Activated CD4-positive, alpha-beta memory T cell treated with anti-CD3 and anti-CD28 coated beads for 36 hours (primary cell): ENCODE measurements around the gene PDGFRA. TPM values are rescaled to one million over a fixed set of nuclear protein-coding genes. Genes with fewer than 3 reads are reported as not detected.
A peak's percentile ranks its signal among the peaks of the same experiment; 100 is the strongest.

Source experiments
- CTCF ChIA-PET: fragments of 350-600 bp; sonication (Branson Sonifier 250); formaldehyde crosslinking; loops from one replicate; lab custom pipeline; 2021; ENCODE audit warnings: antibody characterized with exemption, inconsistent platforms; lab: Charles Lee
- POLR2A ChIA-PET: fragments of 350-600 bp; sonication (Branson Sonifier 250); formaldehyde crosslinking; loops from one replicate; lab custom pipeline; 2021; ENCODE audit warnings: antibody characterized with exemption; lab: Charles Lee
- DNase-seq: peaks from one replicate; pipeline ENCODE4 v3.0.0-alpha.2; 2020
- H3K27ac Mint-ChIP-seq: one replicate; pipeline ENCODE4 v1.8.0; 2021; ENCODE audit warnings: mixed read lengths
- H3K27me3 Mint-ChIP-seq: one replicate; pipeline ENCODE4 v1.8.0; 2021; ENCODE audit warnings: mixed read lengths
- H3K36me3 Mint-ChIP-seq: one replicate; pipeline ENCODE4 v1.8.0; 2021; ENCODE audit warnings: mixed read lengths
- H3K4me1 Mint-ChIP-seq: one replicate; pipeline ENCODE4 v1.8.0; 2021; ENCODE audit warnings: low read depth, mixed read lengths
- H3K4me3 Mint-ChIP-seq: one replicate; pipeline ENCODE4 v1.8.0; 2021; ENCODE audit warnings: mild to moderate bottlenecking, mixed read lengths
- H3K9me3 Mint-ChIP-seq: one replicate; pipeline ENCODE4 v1.8.0; 2021; ENCODE audit warnings: mixed read lengths
- intact Hi-C: fragments of 100-400 bp; cut with micrococcal nuclease; formaldehyde crosslinking; loops from one replicate; pipeline ENCODE4 v1.15.1; 2023
- total RNA-seq, 2 experiments: library from RNA; stranded (reverse); gene quantifications; one replicate each; pipeline ENCODE4 v1.2.3, GENCODE V29; 2021

PDGFRA gene
- total RNA-seq, 2 experiments from 2014 or later = not detected

DNA sequence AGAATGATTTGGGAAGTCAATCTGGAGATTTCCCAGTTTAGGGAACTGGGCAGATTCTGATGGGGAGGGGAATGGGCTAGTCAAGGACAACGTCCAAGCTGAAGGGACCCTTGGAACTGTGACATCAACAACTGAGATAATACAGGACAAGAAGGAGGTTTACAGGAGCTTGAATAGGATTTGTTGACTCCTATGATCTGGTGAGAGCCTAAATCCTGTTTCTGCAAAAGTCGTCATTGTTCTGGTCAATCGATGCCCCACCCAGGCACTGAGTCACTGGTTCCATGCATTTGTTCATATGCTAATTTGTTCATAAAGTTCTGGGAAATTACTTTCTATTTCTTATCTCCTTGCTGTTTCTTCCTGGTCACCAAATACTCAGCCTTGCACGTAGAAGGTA lies 15.3 kb upstream of the PDGFRA start:
- Mint-ChIP-seq H3K9me3 (no peaks in the 10 kb centered on the region), H3K27me3 (peaks cover 23% of the 10 kb centered on the region), H3K27ac (no peak overlapping the region), H3K36me3 (no peaks in the 10 kb centered on the region), H3K4me3 (no peak overlapping the region), H3K4me1 (peaks cover 6% of the 10 kb centered on the region)
- intact Hi-C loops = no loop called here
- DNase-seq = no peak
- POLR2A ChIA-PET = no interaction called here
- CTCF ChIA-PET = interaction anchor here (1.3 to 11.1 kb wide), 3 partner anchors 9 to 305 kb away, joined by 4 to 145 read pairs (median 7); no protein-coding TSS in a partner anchor

DNA sequence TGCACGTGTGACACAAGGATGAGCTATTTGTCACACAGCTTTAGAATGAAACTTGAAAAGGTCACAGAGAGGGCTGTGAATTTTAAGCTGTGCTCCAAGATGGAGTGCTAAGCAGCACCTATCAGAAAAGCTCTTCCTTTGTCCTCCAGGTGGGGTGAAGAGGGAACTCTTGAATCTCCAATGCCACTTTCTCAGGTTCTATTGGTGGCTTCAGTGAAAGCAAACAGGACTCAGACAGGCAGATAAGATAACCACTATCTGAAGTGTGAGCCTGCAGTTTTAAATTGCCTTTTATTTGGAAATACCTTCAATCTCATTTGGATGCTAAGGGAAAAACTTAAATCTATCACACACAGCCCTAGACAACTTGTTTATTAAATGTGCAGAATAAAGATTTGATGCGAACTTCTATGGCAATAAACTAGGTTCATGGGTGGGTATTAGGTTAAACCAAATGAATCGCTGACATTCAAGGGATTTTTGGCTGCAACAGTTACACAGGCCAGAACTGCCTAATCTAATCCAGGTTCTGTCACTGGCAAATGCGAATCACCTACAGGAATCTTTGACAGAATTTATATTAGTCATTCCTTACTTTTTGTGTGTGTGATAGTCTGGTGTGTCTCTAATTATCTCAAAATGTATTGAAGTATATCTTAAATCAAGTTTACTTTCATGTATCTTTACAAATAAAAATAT lies 13.6 kb upstream of the PDGFRA start:
- no peak overlapping the region for H3K4me3 Mint-ChIP-seq
- H3K27ac Mint-ChIP-seq = no peak overlapping the region
- H3K4me1 Mint-ChIP-seq = peaks cover 6% of the 10 kb centered on the region
- DNase-seq = no peak
- H3K27me3 Mint-ChIP-seq = peaks cover 30% of the 10 kb centered on the region
- no peaks in the 10 kb centered on the region for H3K9me3 Mint-ChIP-seq
- ChIA-PET CTCF (interaction anchor here (0.6 to 11.1 kb wide), 7 partner anchors 11 to 718 kb away, joined by 3 to 145 read pairs (median 4); no protein-coding TSS in a partner anchor), POLR2A (no interaction called here)
- no peaks in the 10 kb centered on the region for H3K36me3 Mint-ChIP-seq
- intact Hi-C loops = loop anchor here (5.0 kb wide), 1 partner anchor 1018 kb away; no protein-coding TSS in a partner anchor

DNA sequence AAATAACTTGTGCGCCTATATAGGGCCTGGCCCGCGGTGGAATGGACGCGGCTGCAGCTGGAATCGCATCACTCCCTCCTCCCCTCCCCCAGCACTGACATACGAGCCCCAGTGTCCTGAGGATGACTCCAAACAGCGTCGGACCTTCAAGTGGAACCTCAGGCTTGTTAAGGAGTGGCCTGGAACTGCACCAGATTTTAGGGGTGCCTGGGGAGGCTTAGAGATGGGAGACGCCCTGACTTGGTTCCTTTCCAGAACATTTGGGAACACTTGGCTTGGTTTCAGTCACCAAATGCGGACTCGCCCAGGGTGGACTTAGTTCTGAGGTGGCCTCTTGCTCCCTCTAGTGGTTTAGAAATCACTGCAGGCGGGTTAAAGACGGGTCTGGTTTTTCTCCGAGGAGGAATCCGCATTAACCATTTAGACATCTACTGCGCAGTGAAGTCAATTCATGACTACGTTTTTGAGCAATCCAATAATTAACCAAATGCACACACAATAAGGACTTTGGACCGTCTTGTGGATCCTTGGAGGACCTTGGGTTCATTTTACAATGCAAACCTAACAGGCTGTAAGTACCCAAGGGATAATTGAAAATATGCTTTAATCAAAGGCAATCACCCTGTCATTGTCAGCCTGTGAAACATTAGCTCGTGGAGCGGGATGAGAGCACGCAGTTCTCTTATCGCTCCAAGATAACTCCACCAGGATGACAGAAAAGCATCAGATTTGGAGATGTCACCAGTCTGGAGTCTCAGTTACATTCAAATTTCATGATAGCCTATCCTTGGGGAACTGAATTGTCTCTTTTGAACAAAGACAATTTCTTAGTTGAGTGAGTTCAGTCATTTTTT lies 11.2 kb upstream of the PDGFRA start:
- Mint-ChIP-seq H3K36me3 (no peaks in the 10 kb centered on the region), H3K4me3 (no peak overlapping the region)
- intact Hi-C loops = loop anchor here (1.0 to 5.0 kb wide), 3 partner anchors 288 to 1021 kb away; no protein-coding TSS in a partner anchor

DNA sequence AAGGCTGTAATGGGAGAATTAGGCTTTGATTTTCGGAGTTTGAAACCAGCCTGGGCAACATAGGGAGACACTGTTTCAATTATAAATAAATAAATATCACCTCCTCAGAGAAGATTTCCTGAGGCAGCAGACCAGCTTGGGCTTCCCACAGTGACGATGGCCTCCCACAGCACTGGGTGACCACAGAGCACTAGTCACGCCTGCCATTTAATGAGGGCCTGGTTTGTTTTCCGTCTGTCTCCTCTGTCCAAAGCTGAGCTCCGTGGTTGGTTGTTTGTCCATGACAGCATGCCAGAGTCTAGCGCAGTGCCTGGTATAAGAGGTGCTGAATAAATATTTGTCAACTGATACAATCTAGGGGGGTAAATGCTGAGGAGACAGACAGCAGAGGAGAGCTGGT lies 10.4 kb upstream of the PDGFRA start:
- peaks cover 35% of the 10 kb centered on the region for H3K27me3 Mint-ChIP-seq
- peaks cover 6% of the 10 kb centered on the region for H3K4me1 Mint-ChIP-seq
- no peaks in the 10 kb centered on the region for H3K36me3 Mint-ChIP-seq
- no peak overlapping the region for H3K4me3 Mint-ChIP-seq
- no peak for DNase-seq
- POLR2A ChIA-PET = no interaction called here
- CTCF ChIA-PET = interaction anchor here (0.6 to 11.1 kb wide), 13 partner anchors 8 to 1023 kb away, joined by 3 to 145 read pairs (median 4); no protein-coding TSS in a partner anchor
- no peak overlapping the region for H3K27ac Mint-ChIP-seq
- H3K9me3 Mint-ChIP-seq = no peaks in the 10 kb centered on the region
- intact Hi-C loops = loop anchor here (1.0 to 5.0 kb wide), 2 partner anchors 310 to 1021 kb away; no protein-coding TSS in a partner anchor

More for the DNA sequence above, 11.2 kb upstream of the PDGFRA start:
- no peaks in the 10 kb centered on the region for H3K9me3 Mint-ChIP-seq
- CTCF ChIA-PET = interaction anchor here (0.6 to 11.1 kb wide), 12 partner anchors 9 to 1022 kb away, joined by 3 to 145 read pairs (median 4); no protein-coding TSS in a partner anchor
- DNase-seq = peak; percentile 59
- H3K27ac Mint-ChIP-seq = no peak overlapping the region
- H3K4me1 Mint-ChIP-seq = peaks cover 6% of the 10 kb centered on the region
- POLR2A ChIA-PET = no interaction called here
- H3K27me3 Mint-ChIP-seq = peaks cover 31% of the 10 kb centered on the region

DNA sequence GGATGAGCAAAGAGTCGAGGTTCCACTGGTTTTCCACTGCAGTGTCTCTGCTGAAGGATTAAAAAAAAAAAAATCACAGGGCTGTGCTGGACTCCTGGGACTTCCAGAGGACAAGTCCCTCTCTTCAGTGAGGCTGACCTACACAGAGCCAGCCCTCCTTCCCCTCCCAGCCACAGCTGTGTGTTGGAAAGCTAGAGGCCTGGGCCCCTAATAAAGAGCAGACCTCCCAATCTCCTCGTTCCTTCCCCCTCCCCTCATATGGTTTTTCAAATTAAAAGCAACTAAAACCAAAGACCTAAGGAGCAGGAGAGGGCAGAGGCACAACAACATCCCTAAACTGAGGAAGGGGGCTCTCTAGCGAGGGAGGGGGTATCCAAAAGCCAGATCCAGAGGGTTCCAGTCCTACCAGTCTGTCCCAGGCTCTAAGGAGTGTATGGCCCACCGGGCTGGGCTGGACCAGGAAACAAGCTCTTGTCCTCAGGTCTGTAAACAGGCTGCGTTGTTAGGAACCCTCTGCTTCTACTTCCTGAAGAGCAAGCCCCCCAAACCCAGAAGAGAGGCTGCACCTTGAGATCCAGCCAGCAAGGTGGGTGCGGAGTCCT lies 4.0 kb upstream of the PDGFRA start:
- Mint-ChIP-seq H3K4me1 (peaks cover 36% of the 10 kb centered on the region), H3K27me3 (peaks cover 72% of the 10 kb centered on the region), H3K9me3 (no peaks in the 10 kb centered on the region), H3K27ac (no peak overlapping the region), H3K36me3 (no peaks in the 10 kb centered on the region), H3K4me3 (no peak overlapping the region)
- CTCF ChIA-PET = interaction anchor here (1.3 to 5.1 kb wide), 2 partner anchors 9 to 295 kb away, joined by 7 to 31 read pairs; no protein-coding TSS in a partner anchor
- intact Hi-C loops = loop anchor here (1.0 kb wide), 1 partner anchor 8 kb away; no protein-coding TSS in a partner anchor
- POLR2A ChIA-PET = no interaction called here
- no peak for DNase-seq

DNA sequence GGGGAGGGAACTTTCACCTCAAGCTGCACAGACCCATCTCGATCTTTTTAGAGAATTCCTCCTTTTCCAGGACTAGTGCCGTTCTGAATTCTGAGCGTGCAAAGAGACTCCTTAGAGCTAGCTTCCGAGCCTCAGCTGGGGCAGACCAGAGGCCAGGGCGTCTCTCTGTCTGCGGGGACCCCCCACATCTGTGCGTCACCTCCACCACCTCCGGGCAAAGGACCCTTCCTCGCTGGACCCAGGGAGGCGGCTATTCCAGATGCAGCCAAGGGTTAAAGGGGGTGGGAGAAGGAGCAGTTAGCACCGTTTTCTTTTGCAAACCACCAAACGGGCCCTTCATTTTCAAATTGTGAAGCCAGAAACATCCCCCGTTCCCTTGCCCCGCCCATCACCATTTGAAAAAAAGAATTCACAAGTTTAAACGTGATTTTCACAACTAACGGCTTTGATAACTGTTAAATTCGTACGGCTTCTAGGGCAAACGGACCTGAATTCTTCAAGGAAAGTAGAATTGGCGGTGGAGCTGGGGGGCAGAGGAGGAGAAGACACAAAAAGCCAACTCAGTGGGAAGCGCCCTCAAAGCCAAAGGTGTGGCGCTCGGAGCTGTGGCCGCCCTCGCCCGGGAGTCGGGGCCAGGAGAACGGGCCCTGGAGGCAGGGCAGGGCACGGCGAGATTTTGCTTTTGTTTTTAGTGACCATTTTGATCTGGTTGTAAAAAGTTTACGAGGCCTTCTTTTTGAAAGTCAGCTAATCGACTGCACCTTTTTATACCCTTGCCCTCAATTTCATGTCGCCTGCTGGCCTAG lies 3.3 kb upstream of the PDGFRA start:
- no peak for DNase-seq
- peak overlapping the region; percentile 54 for H3K4me3 Mint-ChIP-seq
- H3K27ac Mint-ChIP-seq = no peak overlapping the region
- H3K36me3 Mint-ChIP-seq = no peaks in the 10 kb centered on the region
- H3K27me3 Mint-ChIP-seq = peaks cover 74% of the 10 kb centered on the region
- ChIA-PET POLR2A (no interaction called here), CTCF (interaction anchor here (0.9 to 5.1 kb wide), 5 partner anchors 8 to 329 kb away, joined by 3 to 31 read pairs (median 4); no protein-coding TSS in a partner anchor)
- intact Hi-C loops = no loop called here
- peaks cover 39% of the 10 kb centered on the region for H3K4me1 Mint-ChIP-seq
- no peaks in the 10 kb centered on the region for H3K9me3 Mint-ChIP-seq

DNA sequence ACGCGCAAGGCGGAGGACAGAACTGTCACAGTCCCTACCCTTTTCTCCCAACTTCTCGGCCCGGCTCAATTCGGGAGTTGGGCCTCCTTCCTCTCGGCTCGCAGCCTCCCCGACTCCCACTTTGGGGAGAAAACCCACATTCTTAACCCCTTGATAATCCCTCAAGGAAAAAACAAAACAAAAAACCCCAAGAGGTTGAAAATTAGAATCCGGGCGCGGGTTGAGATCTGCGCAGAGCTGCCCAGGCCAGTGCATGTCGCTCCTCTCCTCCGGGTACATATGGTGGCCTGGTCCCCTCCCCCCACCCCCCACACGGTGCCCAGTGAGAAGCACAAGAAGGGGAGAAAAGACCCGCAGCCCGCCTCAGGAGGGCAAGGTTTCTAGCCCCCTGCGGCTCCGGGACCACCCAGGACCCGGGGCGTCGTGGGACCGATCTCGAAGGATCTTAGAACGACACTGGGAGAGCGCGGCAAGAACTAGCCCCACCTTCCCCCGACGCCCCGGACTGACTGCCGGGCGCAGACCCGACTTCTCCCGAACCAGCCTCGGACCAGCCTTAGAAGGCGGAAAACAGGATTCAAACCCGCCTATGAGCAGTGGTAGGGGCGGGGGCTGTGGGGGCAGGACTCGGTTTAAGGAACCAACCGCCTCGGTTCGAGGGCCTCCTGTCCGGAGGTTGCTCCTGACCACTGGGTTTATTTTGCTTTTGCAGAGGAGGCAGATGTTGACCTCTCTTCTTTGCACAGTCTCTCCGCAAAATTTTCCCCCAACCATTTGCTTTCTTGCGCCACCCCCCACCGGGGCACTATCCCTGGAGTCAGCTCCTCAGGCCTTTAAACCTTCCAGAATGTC lies 2.5 kb upstream of the PDGFRA start:
- Mint-ChIP-seq H3K4me3 (peak overlapping the region; percentile 54), H3K27ac (no peak overlapping the region), H3K9me3 (no peaks in the 10 kb centered on the region), H3K27me3 (peaks cover 82% of the 10 kb centered on the region), H3K4me1 (peaks cover 40% of the 10 kb centered on the region), H3K36me3 (no peaks in the 10 kb centered on the region)
- intact Hi-C loops = no loop called here
- CTCF ChIA-PET = interaction anchor here (0.9 to 1.3 kb wide), 5 partner anchors 8 to 330 kb away, joined by 3 to 7 read pairs (median 3); no protein-coding TSS in a partner anchor
- POLR2A ChIA-PET = no interaction called here
- DNase-seq = no peak

DNA sequence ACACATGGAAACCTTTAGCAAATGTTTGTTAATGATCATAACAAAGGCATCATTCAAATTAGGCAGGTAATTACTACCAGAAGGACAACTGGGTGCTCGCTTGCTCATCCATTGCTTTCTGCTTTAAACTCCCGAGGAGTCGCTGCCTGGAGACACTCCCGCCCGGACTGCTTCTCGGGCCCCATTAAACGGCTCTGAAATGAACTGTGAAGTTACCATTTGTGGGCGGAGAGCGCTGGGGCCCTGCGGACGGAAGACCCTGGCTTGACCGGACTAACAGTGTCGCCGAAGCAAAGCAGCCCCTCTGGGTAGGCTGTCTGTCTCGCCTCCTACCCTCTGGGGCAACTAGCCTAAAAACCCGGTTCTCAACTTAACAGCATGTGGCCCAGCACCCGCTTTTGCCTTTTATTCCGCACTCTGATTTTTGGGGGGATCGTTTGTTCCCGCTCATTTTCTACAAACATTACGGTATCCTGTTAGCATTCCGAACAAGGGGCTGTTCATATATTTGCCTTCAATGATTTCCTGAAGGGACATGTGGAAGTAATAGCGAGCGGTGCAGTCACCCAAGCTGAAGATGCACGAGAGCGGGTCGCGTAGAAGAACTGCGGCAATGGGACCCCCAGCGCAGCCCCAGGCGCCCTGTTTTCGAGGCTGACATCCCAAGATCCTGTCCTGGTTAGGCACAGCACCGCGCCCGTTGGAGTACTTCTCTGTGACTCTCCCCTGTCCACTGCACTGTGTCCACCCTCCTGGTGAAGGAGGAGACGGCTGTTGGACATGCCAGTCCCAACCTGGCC lies 1.6 kb upstream of the PDGFRA start:
- H3K4me3 Mint-ChIP-seq = peak overlapping the region; percentile 41
- POLR2A ChIA-PET = no interaction called here
- no peak overlapping the region for H3K27ac Mint-ChIP-seq
- intact Hi-C loops = loop anchor here (2.0 kb wide), 1 partner anchor 1213 kb away; no protein-coding TSS in a partner anchor
- no peaks in the 10 kb centered on the region for H3K36me3 Mint-ChIP-seq
- H3K9me3 Mint-ChIP-seq = no peaks in the 10 kb centered on the region
- CTCF ChIA-PET = interaction anchor here (1.1 to 1.2 kb wide), 3 partner anchors 9 to 307 kb away, joined by 3 to 4 read pairs (median 4); no protein-coding TSS in a partner anchor
- no peak for DNase-seq
- H3K4me1 Mint-ChIP-seq = peaks cover 46% of the 10 kb centered on the region
- H3K27me3 Mint-ChIP-seq = peaks cover 90% of the 10 kb centered on the region

DNA sequence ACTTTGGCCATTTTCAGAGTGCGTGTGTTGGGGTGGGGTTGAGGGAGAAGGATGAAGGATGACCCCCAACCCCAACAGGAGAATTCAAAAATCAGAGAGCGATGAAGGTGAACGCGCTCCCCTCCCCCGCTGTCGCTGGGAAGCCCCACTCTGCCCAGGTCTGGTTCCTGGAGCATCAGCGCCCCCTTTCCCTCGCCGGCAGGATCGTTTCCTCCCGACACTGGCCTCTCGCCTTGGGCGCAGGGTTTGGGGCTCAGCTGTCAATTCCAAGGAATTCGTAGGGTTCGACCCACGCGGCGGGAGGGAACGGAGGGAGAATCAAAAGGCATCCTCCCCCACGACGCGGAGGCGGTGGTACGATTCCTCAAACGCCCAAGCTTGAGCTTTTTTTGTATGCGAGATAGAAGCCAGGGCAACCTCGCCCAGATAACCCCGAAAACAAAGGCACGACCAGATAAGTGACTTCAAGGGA lies 1.0 kb upstream of the PDGFRA start:
- CTCF ChIA-PET = interaction anchor here (1.1 to 1.5 kb wide), 2 partner anchors 307 to 343 kb away, joined by 3 to 4 read pairs; no protein-coding TSS in a partner anchor
- Mint-ChIP-seq H3K4me3 (peak overlapping the region; percentile 12), H3K4me1 (peaks cover 46% of the 10 kb centered on the region), H3K9me3 (no peaks in the 10 kb centered on the region), H3K27ac (no peak overlapping the region), H3K27me3 (peaks cover 85% of the 10 kb centered on the region), H3K36me3 (no peaks in the 10 kb centered on the region)
- intact Hi-C loops = loop anchor here (2.0 kb wide), 1 partner anchor 1213 kb away; no protein-coding TSS in a partner anchor
- DNase-seq = peak; percentile 73
- POLR2A ChIA-PET = no interaction called here
